KMS-11 (cell line): ENCODE data around the gene FER1L5.

ENCODE experiments used
- H2AFZ ChIP-seq: fragments of 200-600 bp; sonication (generic); 2 replicates; pipeline ENCODE4 v1.6.1; 2016; ENCODE audit warnings: antibody characterized with exemption, mixed run types, low read depth
- H3K27ac ChIP-seq: fragments of 200-600 bp; sonication (generic); 2 replicates; pipeline ENCODE4 v1.6.1; 2016; ENCODE audit warnings: mild to moderate bottlenecking, mixed run types
- H3K27me3 ChIP-seq: fragments of 200-600 bp; sonication (generic); 2 replicates; pipeline ENCODE4 v1.6.1; 2017; ENCODE audit warnings: mild to moderate bottlenecking, low read depth, mixed run types, moderate library complexity; ENCODE audit not compliant: insufficient read depth
- H3K36me3 ChIP-seq: fragments of 200-600 bp; sonication (generic); 2 replicates; pipeline ENCODE4 v1.6.1; 2017; ENCODE audit warnings: mild to moderate bottlenecking, mixed run types; ENCODE audit not compliant: insufficient read depth
- H3K4me1 ChIP-seq: fragments of 200-600 bp; sonication (generic); 2 replicates; pipeline ENCODE4 v1.6.1; 2016; ENCODE audit warnings: mild to moderate bottlenecking, low read depth, mixed run types; ENCODE audit not compliant: poor library complexity, severe bottlenecking
- H3K4me2 ChIP-seq: fragments of 200-600 bp; sonication (generic); 2 replicates; pipeline ENCODE4 v1.7.0; 2016; ENCODE audit warnings: mild to moderate bottlenecking, mixed run types
- H3K4me3 ChIP-seq: fragments of 200-600 bp; sonication (generic); IDR thresholded peaks from 2 replicates; pipeline ENCODE4 v1.6.1; 2017; ENCODE audit warnings: low read depth, low read length, mixed read lengths; ENCODE audit not compliant: insufficient read depth
- H3K79me2 ChIP-seq: fragments of 200-600 bp; sonication (generic); 2 replicates; pipeline ENCODE4 v1.6.1; 2016; ENCODE audit warnings: low read depth, mixed run types; ENCODE audit not compliant: insufficient read depth
- H3K9ac ChIP-seq: fragments of 200-600 bp; sonication (generic); 2 replicates; pipeline ENCODE4 v1.6.1; 2016; ENCODE audit warnings: mild to moderate bottlenecking, mixed run types
- H4K20me1 ChIP-seq: fragments of 200-600 bp; sonication (generic); 2 replicates; pipeline ENCODE4 v1.6.1; 2016; ENCODE audit warnings: mild to moderate bottlenecking, mixed run types; ENCODE audit not compliant: insufficient read depth
- TF ChIP-seq, protein P1 (sequence below): fragments of 200-600 bp; sonication (generic); conservative IDR thresholded peaks from 2 replicates; pipeline ENCODE4 v1.6.1; 2017; ENCODE audit warnings: low read depth, mild to moderate bottlenecking, antibody characterized with exemption, low read length, moderate library complexity, mixed read lengths

FER1L5 gene

DNA sequence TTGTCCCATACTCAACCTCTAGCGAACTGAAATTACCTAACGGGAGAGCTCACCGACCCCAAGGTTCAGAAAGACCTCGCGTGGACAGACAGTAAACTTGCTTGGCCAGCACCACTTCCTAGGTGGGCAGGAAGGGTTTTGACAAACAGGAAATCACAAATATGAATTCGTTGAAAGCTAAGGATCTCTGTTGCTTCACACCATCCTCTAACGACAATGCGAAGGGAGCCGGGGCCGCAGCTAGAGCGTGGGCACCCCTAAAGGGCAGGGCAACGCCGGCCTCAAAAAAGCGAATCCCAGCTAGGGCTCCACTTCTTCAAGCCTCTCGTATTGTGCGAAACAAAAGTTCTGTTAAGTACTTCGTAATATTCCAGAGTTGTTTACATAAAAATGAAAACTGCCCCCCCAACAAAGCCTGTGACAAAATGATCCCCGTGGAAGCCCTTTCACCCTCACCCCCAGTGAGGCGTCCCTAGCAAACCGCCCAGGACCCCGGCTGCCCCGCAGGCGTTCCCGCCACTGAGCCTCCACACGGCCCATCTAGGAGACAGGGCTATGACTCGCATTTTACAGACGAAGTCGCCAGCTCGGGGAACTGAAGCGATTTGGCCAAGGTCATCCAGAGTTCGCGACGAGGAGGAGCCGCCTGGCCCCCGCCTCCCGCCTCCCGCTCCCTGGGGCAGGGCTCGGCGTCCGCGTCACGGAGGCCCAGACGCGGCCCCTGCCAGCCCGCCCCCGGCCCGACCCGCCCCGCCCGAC, 5.0 kb upstream of the FER1L5 start:
- H3K79me2 ChIP-seq: peaks cover 52% of the 10 kb centered on the region; the same call in 1 of the 2 replicates

DNA sequence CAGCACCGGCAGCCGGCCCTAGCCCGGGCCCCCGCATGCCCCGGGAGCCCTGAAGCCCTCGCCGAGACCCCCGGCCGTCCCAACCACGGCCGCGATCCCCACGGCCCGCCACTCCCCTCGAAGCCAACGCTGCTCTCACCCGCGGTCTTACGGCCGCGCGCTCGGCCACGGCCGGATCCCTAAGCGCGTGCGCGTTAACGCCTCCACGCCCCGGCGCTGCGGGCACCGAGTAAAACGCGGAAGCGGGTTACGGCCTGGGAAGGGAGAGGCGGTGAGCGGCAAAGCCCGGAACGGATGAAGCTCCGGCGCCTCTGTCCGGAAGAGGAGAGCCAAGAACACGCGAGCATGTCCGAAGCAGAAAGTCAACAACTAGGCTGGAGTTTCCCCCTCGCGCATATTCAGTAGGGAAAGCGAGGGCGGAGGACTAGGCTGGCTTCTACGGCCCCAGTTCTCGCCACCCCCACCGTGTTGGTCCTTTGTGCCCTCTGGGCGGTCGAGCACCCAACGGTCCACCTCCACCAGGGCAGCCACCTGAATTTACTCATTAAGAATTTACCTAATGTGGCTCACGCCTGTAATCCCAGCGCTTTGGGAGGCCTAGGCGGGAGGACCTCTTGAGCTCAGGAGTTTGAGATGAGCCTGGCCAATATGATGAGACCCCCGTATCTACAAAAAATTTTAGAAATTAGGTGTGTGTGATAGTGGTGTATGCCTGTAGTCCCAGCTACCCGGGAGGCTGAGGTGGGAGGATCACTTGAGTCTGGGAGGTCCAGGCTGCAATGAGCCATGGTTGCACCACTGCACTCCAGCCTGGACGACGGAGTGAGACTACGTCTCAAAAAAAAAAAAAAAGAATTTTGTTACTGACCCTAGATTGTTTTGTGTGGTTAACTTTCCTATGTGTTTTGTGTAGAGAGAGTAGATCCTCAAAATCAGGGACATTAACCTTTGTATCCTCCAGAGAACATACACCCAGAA, 4.1 kb upstream of the FER1L5 start, which contains the start of gene KANSL3:
KANSL3 (minus strand) TSS at position 169 of the 978 bp plus-strand sequence. CDS start 1,177 bp downstream, outside the sequence.
- Histone ChIP-seq H3K4me1 (peaks cover 37% of the 10 kb centered on the region), H3K36me3 (no peaks in the 10 kb centered on the region; the same call in 1 of the 2 replicates), H3K9ac (peak within 1 kb of the TSS; percentile 61), H3K79me2 (peaks cover 43% of the 10 kb centered on the region; the same call in 1 of the 2 replicates), H3K4me2 (peak within 1 kb of the TSS; percentile 100), H3K4me3 (peak within 1 kb of the TSS; percentile 89), H2AFZ (peak within 1 kb of the TSS; percentile 85), H3K27me3 (no peaks in the 10 kb centered on the region), H3K27ac (peak within 1 kb of the TSS; percentile 58), H4K20me1 (no peaks in the 10 kb centered on the region)
- TF ChIP-seq, protein P1, sequence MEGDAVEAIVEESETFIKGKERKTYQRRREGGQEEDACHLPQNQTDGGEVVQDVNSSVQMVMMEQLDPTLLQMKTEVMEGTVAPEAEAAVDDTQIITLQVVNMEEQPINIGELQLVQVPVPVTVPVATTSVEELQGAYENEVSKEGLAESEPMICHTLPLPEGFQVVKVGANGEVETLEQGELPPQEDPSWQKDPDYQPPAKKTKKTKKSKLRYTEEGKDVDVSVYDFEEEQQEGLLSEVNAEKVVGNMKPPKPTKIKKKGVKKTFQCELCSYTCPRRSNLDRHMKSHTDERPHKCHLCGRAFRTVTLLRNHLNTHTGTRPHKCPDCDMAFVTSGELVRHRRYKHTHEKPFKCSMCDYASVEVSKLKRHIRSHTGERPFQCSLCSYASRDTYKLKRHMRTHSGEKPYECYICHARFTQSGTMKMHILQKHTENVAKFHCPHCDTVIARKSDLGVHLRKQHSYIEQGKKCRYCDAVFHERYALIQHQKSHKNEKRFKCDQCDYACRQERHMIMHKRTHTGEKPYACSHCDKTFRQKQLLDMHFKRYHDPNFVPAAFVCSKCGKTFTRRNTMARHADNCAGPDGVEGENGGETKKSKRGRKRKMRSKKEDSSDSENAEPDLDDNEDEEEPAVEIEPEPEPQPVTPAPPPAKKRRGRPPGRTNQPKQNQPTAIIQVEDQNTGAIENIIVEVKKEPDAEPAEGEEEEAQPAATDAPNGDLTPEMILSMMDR: no peak

More for the DNA sequence above, 5.0 kb upstream of the FER1L5 start:
- peak overlapping the region; percentile 58 for H3K27ac ChIP-seq
- H3K4me3 ChIP-seq: peak overlapping the region; percentile 89
- peak overlapping the region; percentile 61 for H3K9ac ChIP-seq
- TF ChIP-seq, protein P1: no peak
- H2AFZ ChIP-seq: peak overlapping the region; percentile 44; the same call in 1 of the 2 replicates
- peaks cover 42% of the 10 kb centered on the region for H3K4me1 ChIP-seq
- H3K36me3 ChIP-seq: no peaks in the 10 kb centered on the region; the same call in 1 of the 2 replicates
- H4K20me1 ChIP-seq: no peaks in the 10 kb centered on the region
- H3K27me3 ChIP-seq: no peaks in the 10 kb centered on the region
- H3K4me2 ChIP-seq: peak overlapping the region; percentile 100

DNA sequence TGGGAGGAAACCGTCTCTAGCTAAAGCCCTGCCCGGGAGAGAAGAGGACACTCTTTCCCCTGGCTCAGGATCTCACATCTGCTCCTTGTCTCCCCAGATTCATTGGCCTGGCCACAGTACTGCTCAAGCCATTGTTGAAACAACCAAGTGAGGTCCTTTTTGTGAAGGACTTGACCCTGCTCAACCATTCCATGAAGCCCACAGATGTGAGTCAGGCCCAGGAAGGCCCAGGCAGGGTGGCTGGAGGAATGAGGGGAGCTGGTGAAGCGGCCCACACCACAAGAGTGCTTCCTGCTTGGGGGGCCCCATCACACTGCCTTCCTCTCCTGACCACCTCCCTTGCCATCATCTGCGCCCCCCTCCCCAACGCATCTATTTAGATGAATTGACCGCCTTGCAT, 5.1 kb downstream of the FER1L5 start:
- Histone ChIP-seq H3K36me3 (no peaks in the 10 kb centered on the region), H3K4me1 (no peaks in the 10 kb centered on the region), H3K79me2 (no peaks in the 10 kb centered on the region), H3K9ac (no peak overlapping the region), H3K4me3 (no peak overlapping the region), H3K27me3 (no peaks in the 10 kb centered on the region), H3K27ac (no peak overlapping the region), H2AFZ (no peak overlapping the region), H4K20me1 (no peaks in the 10 kb centered on the region), H3K4me2 (no peak overlapping the region)
- TF ChIP-seq, protein P1: no peak

DNA sequence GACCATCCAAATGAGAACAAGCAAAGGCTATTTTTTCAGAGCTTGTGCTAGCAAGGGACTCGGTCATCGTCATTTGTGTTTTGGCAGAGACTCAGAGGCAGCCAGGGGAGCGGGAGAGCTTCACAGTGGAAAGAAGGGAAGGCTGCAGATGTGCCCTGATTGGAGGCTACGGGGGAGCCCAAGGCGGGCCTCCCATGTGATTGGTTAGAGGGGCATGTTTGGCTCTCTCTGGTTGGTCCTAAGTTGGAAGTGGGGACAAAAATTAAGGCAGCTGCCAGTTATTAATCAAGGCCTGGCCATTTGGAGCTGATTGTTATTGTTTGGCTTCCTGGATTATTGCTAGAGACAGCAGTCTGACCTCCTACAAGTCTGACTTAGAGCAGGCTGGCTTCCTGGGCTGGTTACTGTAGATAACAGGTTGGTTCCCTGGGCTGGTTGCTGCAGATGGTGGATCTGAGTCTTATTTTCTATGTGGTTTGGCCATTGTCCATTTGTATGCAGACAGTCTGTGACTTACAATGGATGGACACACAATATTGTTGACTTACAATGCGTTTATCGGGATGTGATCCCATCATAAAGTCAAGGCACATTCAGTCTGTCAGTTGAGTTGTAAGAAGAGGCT, 5.9 kb downstream of the FER1L5 start:
- TF ChIP-seq, protein P1: no peak
- Histone ChIP-seq H4K20me1 (no peaks in the 10 kb centered on the region), H3K4me3 (no peak overlapping the region), H3K4me2 (no peak overlapping the region), H3K36me3 (no peaks in the 10 kb centered on the region), H3K9ac (no peak overlapping the region), H3K27ac (no peak overlapping the region), H2AFZ (no peak overlapping the region), H3K79me2 (no peaks in the 10 kb centered on the region), H3K27me3 (no peaks in the 10 kb centered on the region), H3K4me1 (no peaks in the 10 kb centered on the region)
